HEK293T (cell line): ENCODE data around the gene LRTM1.

Experiments
- BHLHE40 ChIP-seq: fragments of 450-650 bp; IDR thresholded peaks from 2 replicates; pipeline ENCODE4 v1.6.1; 2016; ENCODE audit warnings: mild to moderate bottlenecking, moderate library complexity, borderline replicate concordance
- ELF4 ChIP-seq: fragments of 450-650 bp; IDR thresholded peaks from 2 replicates; pipeline ENCODE4 v1.6.1; 2017; ENCODE audit warnings: antibody characterized with exemption
- FOXA1 ChIP-seq: fragments of 450-650 bp; IDR thresholded peaks from 2 replicates; pipeline ENCODE4 v1.6.1; 2016; ENCODE audit warnings: mild to moderate bottlenecking
- FOXK2 ChIP-seq: fragments of 450-650 bp; IDR thresholded peaks from 2 replicates; pipeline ENCODE4 v1.6.1; 2016; ENCODE audit warnings: mild to moderate bottlenecking
- LEF1 ChIP-seq: fragments of 450-650 bp; IDR thresholded peaks from 2 replicates; pipeline ENCODE4 v1.6.1; 2017; ENCODE audit warnings: mild to moderate bottlenecking, borderline replicate concordance

- TF ChIP-seq LEF1 (no peak), BHLHE40 (no peak), FOXA1 (no peak), ELF4 (no peak), FOXK2 (no peak)
Measured at GRCh38 chr3:54870423-54870822, 57.4 kb downstream of the LRTM1 start.
